ENCODE measurements around the gene TGFBR3. TPM values are rescaled to one million over a fixed set of nuclear protein-coding genes. Genes with fewer than 3 reads are reported as not detected.
A peak's percentile ranks its signal among the peaks of the same experiment; 100 is the strongest.
"Not testable (repeated sequence)": the region's sequence is repeated elsewhere in the genome, so short reads cannot be mapped to it uniquely, and the experiment has no call there.

TGFBR3 gene
- total RNA-seq, 2 donors from 2014 or later, result 67.6 to 157 TPM

GRCh38 chr1:91670781-91671180 is 215.2 kb downstream of the TGFBR3 start:
- Mint-ChIP-seq H3K27ac (peak overlapping the region; percentile 91 to 93), H3K27me3 (no peaks in the 10 kb centered on the region), H3K4me3 (no peak overlapping the region), H3K4me1 (ENCODE audit: low read depth in 2 of 2) (peaks cover 44 to 50% of the 10 kb centered on the region in 2 donors), H3K36me3 (peaks cover 17% of the 10 kb centered on the region), H3K9me3 (peaks cover 4% of the 10 kb centered on the region)
- ATAC-seq (no peak), DNase-seq (ENCODE audit: low spot score) (no peak)

GRCh38 chr1:91669584-91670350 is 216.2 kb downstream of the TGFBR3 start:
- H3K36me3 Mint-ChIP-seq, result peaks cover 17% of the 10 kb centered on the region
- H3K27me3 Mint-ChIP-seq, result no peaks in the 10 kb centered on the region
- DNase-seq (ENCODE audit: low spot score) (no peak), ATAC-seq (no peak)
- H3K4me3 Mint-ChIP-seq, result peak overlapping the region; percentile 21
- H3K9me3 Mint-ChIP-seq, result peaks cover 4% of the 10 kb centered on the region
- peaks cover 46 to 52% of the 10 kb centered on the region in 2 donors for H3K4me1 Mint-ChIP-seq (ENCODE audit: low read depth in 2 of 2)
- peak overlapping the region; percentile 91 to 93 for H3K27ac Mint-ChIP-seq

GRCh38 chr1:91666651-91667050 is 219.3 kb downstream of the TGFBR3 start:
- not testable (repeated sequence) for ATAC-seq; H3K9me3 Mint-ChIP-seq; DNase-seq (ENCODE audit: low spot score); H3K27me3 Mint-ChIP-seq; H3K4me3 Mint-ChIP-seq
- H3K36me3 Mint-ChIP-seq, result peaks cover 17% of the 10 kb centered on the region
- peaks cover 25 to 26% of the 10 kb centered on the region in 2 donors for H3K4me1 Mint-ChIP-seq (ENCODE audit: low read depth in 2 of 2)
- peak overlapping the region; percentile 54 to 86 for H3K27ac Mint-ChIP-seq

- Mint-ChIP-seq H3K4me3 (no peak overlapping the region), H3K27me3 (no peaks in the 10 kb centered on the region), H3K9me3 (peaks cover 18% of the 10 kb centered on the region), H3K4me1 (ENCODE audit: low read depth in 2 of 2) (peaks cover 9 to 16% of the 10 kb centered on the region in 2 donors), H3K27ac (no peak overlapping the region), H3K36me3 (peaks cover 23% of the 10 kb centered on the region)
- DNase-seq (ENCODE audit: low spot score), result no peak
- no peak for ATAC-seq
These were observed 224.8 kb downstream of the TGFBR3 start for GRCh38 chr1:91661121-91661520.

GRCh38 chr1:91660708-91661107 is 225.2 kb downstream of the TGFBR3 start:
- Mint-ChIP-seq H3K4me1 (ENCODE audit: low read depth in 2 of 2) (peaks cover 7 to 14% of the 10 kb centered on the region in 2 donors), H3K9me3 (peaks cover 18% of the 10 kb centered on the region), H3K4me3 (no peak overlapping the region), H3K36me3 (peaks cover 23% of the 10 kb centered on the region), H3K27ac (no peak overlapping the region), H3K27me3 (no peaks in the 10 kb centered on the region)
- ATAC-seq (no peak), DNase-seq (ENCODE audit: low spot score) (no peak)

GRCh38 chr1:91655912-91656449 is 230.0 kb downstream of the TGFBR3 start:
- peaks cover 17% of the 10 kb centered on the region for H3K36me3 Mint-ChIP-seq
- H3K9me3 Mint-ChIP-seq, result peaks cover 16% of the 10 kb centered on the region
- DNase-seq (ENCODE audit: low spot score) (no peak), ATAC-seq (no peak)
- H3K4me3 Mint-ChIP-seq, result no peak overlapping the region
- no peaks in the 10 kb centered on the region for H3K27me3 Mint-ChIP-seq
- H3K4me1 Mint-ChIP-seq (ENCODE audit: low read depth in 2 of 2), result peaks cover 22 to 24% of the 10 kb centered on the region in 2 donors
- H3K27ac Mint-ChIP-seq, result peak overlapping the region in 1 of 2 donors; percentile 20

- H3K27ac Mint-ChIP-seq, result no peak overlapping the region
- peaks cover 25 to 32% of the 10 kb centered on the region in 2 donors for H3K4me1 Mint-ChIP-seq (ENCODE audit: low read depth in 2 of 2)
- no peak overlapping the region for H3K4me3 Mint-ChIP-seq
- no peak for DNase-seq (ENCODE audit: low spot score)
- peaks cover 3% of the 10 kb centered on the region for H3K9me3 Mint-ChIP-seq
- no peaks in the 10 kb centered on the region for H3K27me3 Mint-ChIP-seq
- ATAC-seq, result no peak
- H3K36me3 Mint-ChIP-seq, result no peaks in the 10 kb centered on the region
These were observed 232.8 kb downstream of the TGFBR3 start for GRCh38 chr1:91653183-91653582.

GRCh38 chr1:91651661-91652071 is 234.3 kb downstream of the TGFBR3 start:
- Mint-ChIP-seq H3K27ac (no peak overlapping the region), H3K36me3 (no peaks in the 10 kb centered on the region), H3K4me3 (no peak overlapping the region), H3K4me1 (ENCODE audit: low read depth in 2 of 2) (peaks cover 22 to 26% of the 10 kb centered on the region in 2 donors), H3K9me3 (peaks cover 3% of the 10 kb centered on the region), H3K27me3 (no peaks in the 10 kb centered on the region)
- no peak for DNase-seq (ENCODE audit: low spot score)
- no peak for ATAC-seq

- ATAC-seq (no peak), DNase-seq (ENCODE audit: low spot score) (no peak)
- peaks cover 22 to 26% of the 10 kb centered on the region in 2 donors for H3K4me1 Mint-ChIP-seq (ENCODE audit: low read depth in 2 of 2)
- H3K4me3 Mint-ChIP-seq, result no peak overlapping the region
- H3K27ac Mint-ChIP-seq, result no peak overlapping the region
- no peaks in the 10 kb centered on the region for H3K27me3 Mint-ChIP-seq
- H3K36me3 Mint-ChIP-seq, result no peaks in the 10 kb centered on the region
- peaks cover 3% of the 10 kb centered on the region for H3K9me3 Mint-ChIP-seq
These were observed 234.7 kb downstream of the TGFBR3 start for GRCh38 chr1:91651243-91651642.

- Mint-ChIP-seq H3K4me1 (ENCODE audit: low read depth in 2 of 2) (peaks cover 22 to 26% of the 10 kb centered on the region in 2 donors), H3K4me3 (no peak overlapping the region), H3K36me3 (no peaks in the 10 kb centered on the region), H3K9me3 (peaks cover 3% of the 10 kb centered on the region), H3K27me3 (no peaks in the 10 kb centered on the region), H3K27ac (peak overlapping the region in 1 of 2 donors; percentile 71)
- ATAC-seq, result no peak
- DNase-seq (ENCODE audit: low spot score), result no peak
These were observed 235.2 kb downstream of the TGFBR3 start for GRCh38 chr1:91650764-91651163.

GRCh38 chr1:91647061-91647460 is 238.9 kb downstream of the TGFBR3 start:
- DNase-seq (ENCODE audit: low spot score) (no peak), ATAC-seq (no peak)
- Mint-ChIP-seq H3K4me1 (ENCODE audit: low read depth in 2 of 2) (peaks cover 8 to 11% of the 10 kb centered on the region in 2 donors), H3K9me3 (no peaks in the 10 kb centered on the region), H3K36me3 (peaks cover 5% of the 10 kb centered on the region), H3K4me3 (no peak overlapping the region), H3K27me3 (no peaks in the 10 kb centered on the region), H3K27ac (peak overlapping the region in 1 of 2 donors; percentile 11)

GRCh38 chr1:91645031-91645430 is 240.9 kb downstream of the TGFBR3 start:
- Mint-ChIP-seq H3K27me3 (no peaks in the 10 kb centered on the region), H3K36me3 (peaks cover 20% of the 10 kb centered on the region), H3K27ac (no peak overlapping the region), H3K4me1 (ENCODE audit: low read depth in 2 of 2) (peaks cover 0 to 3% of the 10 kb centered on the region in 2 donors), H3K4me3 (no peak overlapping the region), H3K9me3 (no peaks in the 10 kb centered on the region)
- DNase-seq (ENCODE audit: low spot score) (no peak), ATAC-seq (no peak)

- Mint-ChIP-seq H3K4me1 (ENCODE audit: low read depth in 2 of 2) (peaks cover 0 to 6% of the 10 kb centered on the region in 2 donors), H3K36me3 (peaks cover 20% of the 10 kb centered on the region), H3K27ac (peak overlapping the region in 1 of 2 donors; percentile 11), H3K27me3 (no peaks in the 10 kb centered on the region), H3K9me3 (peaks cover 3% of the 10 kb centered on the region), H3K4me3 (no peak overlapping the region)
- ATAC-seq (no peak), DNase-seq (ENCODE audit: low spot score) (no peak)
These were observed 242.5 kb downstream of the TGFBR3 start for GRCh38 chr1:91643431-91643830.

- peaks cover 20% of the 10 kb centered on the region for H3K36me3 Mint-ChIP-seq
- H3K4me3 Mint-ChIP-seq, result no peak overlapping the region
- H3K4me1 Mint-ChIP-seq (ENCODE audit: low read depth in 2 of 2), result peaks cover 3 to 7% of the 10 kb centered on the region in 2 donors
- H3K9me3 Mint-ChIP-seq, result peaks cover 3% of the 10 kb centered on the region
- DNase-seq (ENCODE audit: low spot score) (no peak), ATAC-seq (no peak)
- no peak overlapping the region for H3K27ac Mint-ChIP-seq
- no peaks in the 10 kb centered on the region for H3K27me3 Mint-ChIP-seq
These were observed 244.9 kb downstream of the TGFBR3 start for GRCh38 chr1:91640877-91641526.

Measured in natural killer cell treated with Interleukin-12 subunit alpha and Interleukin-12 subunit beta and Interleukin-15 and Interleukin-18, amount 100 ng/mL, for 72 hours (primary cell).